GM18909 (cell line): Measurements from ENCODE around the gene PDE7B.
"Not testable (repeated sequence)": the region's sequence is repeated elsewhere in the genome, so short reads cannot be mapped to it uniquely, and the experiment has no call there.

ENCODE experiments used
- ATAC-seq: cut with Tn5 transposase; IDR thresholded peaks from one replicate; pipeline ENCODE4 v1.9.1; 2021; ENCODE audit warnings: mild to moderate bottlenecking; ENCODE audit not compliant: unreplicated experiment, poor library complexity

The PDE7B gene

GRCh38 chr6:135842618-135843392 lies 8.7 kb upstream of the PDE7B start:
- no peak for ATAC-seq

GRCh38 chr6:135850882-135851281 lies 619 bp upstream of the PDE7B start:
- no peak for ATAC-seq

- no peak for ATAC-seq
Measured at GRCh38 chr6:135852746-135853145, 1.2 kb downstream of the PDE7B start.

DNA sequence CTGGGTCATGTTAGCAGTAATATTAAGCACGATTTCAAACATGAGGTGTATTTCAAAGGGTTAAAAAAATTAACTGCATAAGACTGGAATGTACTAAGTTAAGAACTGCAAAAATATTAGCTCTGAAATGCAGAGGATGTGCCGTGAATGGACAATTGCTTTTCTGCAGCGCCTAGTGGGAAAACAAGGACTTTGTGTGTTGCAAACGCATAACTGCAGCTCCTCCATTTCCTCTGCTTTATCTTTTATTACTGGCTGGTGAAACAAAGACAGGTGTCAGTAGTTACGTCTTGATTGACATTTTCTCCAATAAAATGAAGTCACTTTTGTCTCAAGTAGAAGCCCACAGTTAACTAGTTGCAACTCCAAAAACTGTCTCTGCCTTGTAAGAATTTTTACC lies 1.7 kb downstream of the PDE7B start:
- no peak for ATAC-seq

DNA sequence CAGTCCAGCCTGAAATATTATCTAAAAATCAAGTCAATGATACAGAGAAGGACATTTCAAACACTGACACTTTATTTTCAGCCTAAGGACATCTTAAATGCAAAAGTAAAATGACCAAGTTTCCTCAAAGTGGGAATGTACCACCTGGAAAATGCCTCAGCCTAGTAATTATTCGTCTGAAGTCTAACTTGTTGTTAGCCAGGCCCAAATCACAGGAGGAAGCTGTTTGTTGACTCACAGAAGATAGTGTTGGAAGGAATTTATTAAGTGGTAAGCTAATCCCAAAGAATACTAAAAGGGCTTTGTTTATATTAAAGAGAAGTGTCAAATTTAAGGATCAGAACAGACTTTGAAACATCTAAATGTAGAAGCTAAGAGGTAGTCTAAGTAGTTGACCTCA lies 2.5 kb downstream of the PDE7B start:
- no peak for ATAC-seq

- no peak for ATAC-seq
Measured at GRCh38 chr6:135854799-135855198, 3.3 kb downstream of the PDE7B start.

DNA sequence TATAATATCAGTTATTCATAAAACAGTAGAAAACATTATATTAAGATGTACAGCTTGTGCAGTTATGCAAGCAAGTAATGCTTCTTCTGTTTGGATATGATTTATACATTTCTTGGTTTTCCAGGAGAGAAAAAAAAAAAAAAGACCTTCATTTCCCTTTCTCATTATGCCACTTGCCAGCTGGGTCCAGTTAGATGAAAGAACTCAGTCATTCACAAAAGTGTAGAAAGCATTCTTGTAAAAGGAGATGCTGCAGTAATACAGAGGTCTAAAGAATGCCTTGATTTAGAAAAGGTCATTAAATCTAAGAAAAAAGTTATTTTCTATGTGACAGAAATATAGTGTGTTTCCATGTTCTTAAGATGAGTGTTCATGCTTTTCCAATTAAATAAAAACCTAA lies 7.4 kb downstream of the PDE7B start:
- no peak for ATAC-seq

DNA sequence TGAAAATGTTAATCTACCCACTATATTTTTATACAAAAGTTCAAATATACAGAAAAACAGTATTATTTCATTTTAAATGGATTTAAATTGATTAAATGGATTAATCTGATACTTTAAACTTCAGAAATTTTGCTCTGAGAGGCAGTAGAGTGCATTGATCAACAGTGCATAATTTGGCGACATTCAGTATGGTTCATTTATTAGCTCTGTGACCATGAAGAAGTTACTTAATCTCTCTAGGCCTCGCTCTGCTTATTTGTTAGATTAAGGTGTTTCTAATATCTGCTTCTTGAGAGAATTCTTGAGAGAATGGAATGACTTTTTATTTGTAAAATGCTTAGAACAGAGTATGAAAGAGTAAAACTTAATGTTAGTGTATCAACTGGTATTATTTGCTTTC lies 8.9 kb downstream of the PDE7B start:
- no peak for ATAC-seq

DNA sequence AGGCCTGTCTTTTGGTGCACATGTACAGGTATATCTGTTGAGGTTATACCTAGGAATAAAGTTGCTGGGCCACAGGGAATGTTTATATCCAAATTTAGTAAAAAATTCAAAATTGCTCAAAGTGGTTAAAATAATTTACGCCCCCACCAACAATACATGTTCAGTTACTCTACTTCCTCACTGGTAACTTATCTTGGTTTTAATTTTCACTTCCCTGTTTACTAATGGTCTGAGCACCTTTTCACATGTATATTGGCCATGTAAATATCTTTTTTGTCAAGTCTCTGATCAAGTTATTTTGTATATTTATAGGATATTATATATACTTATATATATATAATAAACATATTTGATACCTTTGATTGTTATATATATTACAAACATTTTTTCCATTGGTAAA lies 9.7 kb downstream of the PDE7B start:
- ATAC-seq: no peak

GRCh38 chr6:135864929-135865328 lies 13.4 kb downstream of the PDE7B start:
- not testable (repeated sequence) for ATAC-seq

DNA sequence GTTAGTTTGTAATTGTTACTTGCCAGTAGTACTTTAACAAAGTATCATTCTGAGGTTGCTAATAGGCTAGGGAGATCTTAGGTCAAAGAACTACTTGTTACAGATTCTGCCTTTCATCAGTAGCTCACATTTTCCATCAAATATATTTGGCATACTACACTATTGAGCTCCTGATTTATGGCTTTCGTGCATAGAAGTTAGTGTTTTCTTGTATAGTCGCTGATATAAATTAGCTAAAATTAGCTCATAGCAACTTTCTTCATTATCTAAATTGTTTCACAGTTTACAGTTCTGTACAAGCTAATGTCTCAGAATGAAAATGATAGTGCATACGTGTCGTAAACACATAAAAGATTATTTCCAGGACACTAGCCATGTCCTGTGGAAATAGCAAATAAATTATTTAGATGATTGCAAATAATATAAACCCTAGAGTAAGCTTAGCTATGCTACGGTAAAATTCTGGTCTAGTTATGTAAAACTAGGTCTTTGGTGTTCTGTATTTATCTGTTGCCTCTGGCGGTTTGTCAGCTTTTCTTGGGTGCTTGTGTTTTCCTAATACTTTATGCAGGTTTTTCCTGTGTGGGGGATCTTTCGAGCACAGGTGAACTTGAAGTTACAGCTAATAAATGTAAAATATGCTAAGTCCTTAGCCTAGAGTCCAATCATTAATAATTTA lies 15.1 kb downstream of the PDE7B start:
- no peak for ATAC-seq

DNA sequence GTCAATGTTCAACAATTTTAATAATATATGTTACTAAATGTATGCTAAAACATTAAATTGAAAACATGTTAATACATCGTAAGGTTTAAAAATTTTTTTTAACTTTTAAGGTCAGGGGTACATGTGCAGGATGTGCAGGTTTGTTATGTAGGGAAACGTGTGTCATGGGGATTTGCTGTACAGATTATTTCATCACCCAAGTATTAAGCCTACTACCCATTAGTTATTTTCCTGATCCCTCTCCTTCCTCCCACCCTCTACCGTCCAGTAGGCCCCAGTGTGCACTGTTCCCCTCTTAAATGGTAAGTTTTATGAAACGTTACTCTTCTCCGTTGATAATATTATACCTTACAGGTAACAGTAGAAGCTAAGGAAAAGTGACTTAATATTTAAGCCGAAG lies 15.8 kb downstream of the PDE7B start:
- no peak for ATAC-seq

DNA sequence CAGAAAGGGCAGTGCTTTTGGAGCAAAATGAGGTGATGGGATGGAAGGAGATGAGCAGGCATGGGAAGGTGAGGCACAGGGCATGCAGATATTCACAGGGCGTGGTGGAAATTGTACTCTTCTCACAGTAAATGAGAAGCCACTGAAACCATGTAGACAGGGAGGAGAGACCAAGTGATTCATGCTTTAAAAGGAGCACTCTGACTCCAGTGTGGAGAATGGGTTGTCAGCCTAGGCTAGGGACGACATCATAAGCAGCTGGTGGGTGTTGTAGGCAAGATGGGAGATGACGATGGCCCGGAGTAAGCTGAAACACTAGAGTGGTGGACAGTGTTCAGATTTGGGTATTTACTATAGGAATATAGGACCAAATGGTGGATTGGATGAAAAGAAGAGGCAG lies 18.4 kb downstream of the PDE7B start:
- ATAC-seq: no peak

GRCh38 chr6:135870722-135871121 lies 19.2 kb downstream of the PDE7B start:
- no peak for ATAC-seq

- ATAC-seq: no peak
Measured at GRCh38 chr6:135871296-135871695, 19.8 kb downstream of the PDE7B start.

DNA sequence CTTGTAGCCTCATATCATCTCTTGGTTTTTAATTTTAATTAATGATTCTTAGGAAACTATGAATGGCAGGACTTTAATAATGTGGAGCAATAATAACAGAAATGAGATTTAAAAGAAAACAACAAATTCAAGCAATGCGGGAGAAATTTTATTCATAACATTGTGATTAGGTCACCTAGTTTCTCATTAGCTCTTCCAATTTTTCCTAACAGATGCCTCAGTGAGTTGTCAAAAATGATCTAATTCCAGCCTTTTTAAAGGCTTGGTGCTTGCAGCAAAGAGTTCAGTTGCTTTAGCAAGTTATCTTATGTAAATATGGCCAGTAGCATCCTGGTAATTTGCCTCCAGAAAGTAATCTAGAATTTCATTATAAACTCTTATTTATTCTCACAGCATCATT lies 20.4 kb downstream of the PDE7B start:
- ATAC-seq: no peak

DNA sequence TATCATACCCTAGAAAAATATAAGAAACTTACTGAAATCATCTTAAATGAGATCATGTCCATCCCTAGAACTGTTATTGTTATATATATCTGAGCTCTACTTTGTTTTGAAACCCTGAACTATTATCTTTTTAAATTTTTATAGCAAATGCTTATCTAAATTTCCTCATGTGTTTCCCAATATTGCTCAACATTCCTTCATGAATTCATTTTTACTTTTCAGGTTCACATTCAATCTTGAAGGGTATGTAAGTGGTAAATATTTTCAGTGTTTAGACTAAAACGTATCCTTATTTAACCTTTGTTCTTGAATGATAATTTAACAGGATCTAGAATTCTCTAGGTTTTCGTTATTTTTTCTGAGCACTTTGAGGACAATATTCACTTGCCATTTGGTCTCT lies 23.9 kb downstream of the PDE7B start:
- ATAC-seq: no peak

- no peak for ATAC-seq
Measured at GRCh38 chr6:135876058-135876457, 24.6 kb downstream of the PDE7B start.

- ATAC-seq: no peak
Measured at GRCh38 chr6:135877666-135878065, 26.2 kb downstream of the PDE7B start.

- ATAC-seq: peak; percentile 98
Measured at GRCh38 chr6:135880066-135880972, 28.8 kb downstream of the PDE7B start.

GRCh38 chr6:135883045-135883444 lies 31.5 kb downstream of the PDE7B start:
- ATAC-seq: no peak
